Testis (tissue), 3 donors: ENCODE data around the gene RPL18. TPM values are rescaled to one million over a fixed set of nuclear protein-coding genes. Genes with fewer than 3 reads are reported as not detected.

Experiments
- DNase-seq: peaks from one replicate; pipeline ENCODE4 v3.0.0-alpha.2; 2019
- H3K27ac ChIP-seq, 2 donors: fragments of 200-600 bp; sonication (generic); one replicate each; pipeline ENCODE4 v1.5.1; 2019
- H3K27me3 ChIP-seq: fragments of 200-600 bp; sonication (generic); one replicate; pipeline ENCODE4 v1.5.1; 2019
- H3K36me3 ChIP-seq: fragments of 200-600 bp; sonication (generic); one replicate; pipeline ENCODE4 v1.5.1; 2017; ENCODE audit warnings: low read depth; ENCODE audit errors: missing control alignments
- H3K4me1 ChIP-seq: fragments of 200-600 bp; sonication (generic); one replicate; pipeline ENCODE4 v1.5.1; 2019
- H3K4me3 ChIP-seq, 2 donors: fragments of 200-600 bp; sonication (generic); one replicate each; pipeline ENCODE4 v1.5.1; 2017 to 2019
- H3K9me3 ChIP-seq: fragments of 200-600 bp; sonication (generic); one replicate; pipeline ENCODE4 v1.5.1; 2017
- CTCF ChIP-seq, 3 experiments: fragments of 450-650 bp in 2 of 3; fragments of 200-600 bp in 1 of 3; sonication (generic) in 1 of 3; IDR thresholded peaks; one replicate each; pipeline ENCODE4 v1.5.1; 2016 to 2019; ENCODE audit warnings: antibody characterized with exemption in 3 of 3, mild to moderate bottlenecking in 2 of 3, moderate library complexity in 1 of 3
- POLR2A ChIP-seq: fragments of 450-650 bp; IDR thresholded peaks from one replicate; pipeline ENCODE4 v1.6.1; 2017; ENCODE audit warnings: antibody characterized with exemption, mild to moderate bottlenecking, moderate library complexity
- WGBS, 2 donors: methylation state at CpG; one replicate each; pipeline ENCODE4 v1.1.5; 2018; 5-methylcytosine and 5-hydroxymethylcytosine counted together
- intact Hi-C: fragments of 100-400 bp; cut with DNase I; formaldehyde crosslinking; loops from one replicate; pipeline ENCODE4 v1.15.1; 2023; ENCODE audit warnings: low total_unique reads
- polyA plus RNA-seq: library from polyadenylated mRNA; stranded (reverse); fragments of 350-450 nt; fragmentation: Illumina TruSeq; extraction: RNeasy Lipid Tissue Mini Kit (QIAGEN cat#74804); gene quantifications from one replicate; pipeline ENCODE4 v1.2.3, GENCODE V29; 2014; ENCODE audit warnings: low read depth, low replicate concordance; ENCODE audit not compliant: insufficient read depth
- total RNA-seq, 2 donors: library from RNA; depleted of rRNA; stranded (reverse); fragments of >200 nt; gene quantifications; one replicate each; pipeline ENCODE4 v1.2.3, GENCODE V29; 2016

Gene RPL18
- total and polyA plus RNA-seq, 3 donors from 2014 or later = 1,047 to 1,537 (median 1,050) TPM

DNA sequence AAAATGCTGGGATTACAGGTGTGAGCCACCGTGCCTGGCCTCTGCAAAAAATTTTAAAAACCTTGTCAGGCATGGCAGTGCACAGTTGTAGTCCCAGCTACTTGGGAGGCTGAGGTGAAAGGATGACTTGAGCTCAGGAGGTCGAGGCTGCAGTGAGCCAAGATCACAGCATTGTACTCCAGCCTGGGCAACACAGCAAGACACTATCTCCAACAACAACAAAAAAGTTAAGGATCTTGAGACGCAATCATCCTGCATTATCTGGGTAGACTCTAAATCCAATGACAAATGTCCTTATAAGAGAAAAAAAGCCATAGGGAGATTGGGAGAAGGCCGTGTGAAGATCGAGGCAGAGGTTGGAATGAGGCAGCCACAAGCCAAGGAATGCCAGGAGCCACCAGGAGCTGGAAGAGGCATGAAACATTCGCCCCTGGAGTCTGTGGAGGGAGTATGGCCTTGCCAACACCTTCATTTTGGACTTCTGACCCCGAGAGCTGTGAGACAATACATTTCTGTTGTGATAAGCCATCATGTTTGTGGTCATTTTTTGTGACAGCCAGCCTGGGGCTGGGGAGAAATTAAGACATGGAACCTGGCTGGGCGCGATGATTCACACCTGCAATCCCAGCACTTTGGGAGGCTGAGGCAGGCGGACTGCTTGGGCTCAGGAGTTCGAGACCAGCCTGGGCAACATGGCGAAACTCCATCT is 32.1 kb upstream of the RPL18 start:
- no peaks in the 10 kb centered on the region for H3K4me1 ChIP-seq
- H3K27ac ChIP-seq = no peak overlapping the region
- no peak overlapping the region for H3K4me3 ChIP-seq
- H3K9me3 ChIP-seq = no peaks in the 10 kb centered on the region
- TF ChIP-seq CTCF (IDR thresholded peaks at IDR 0.05) (no peak), POLR2A (no peak)
- H3K27me3 ChIP-seq = no peaks in the 10 kb centered on the region
- H3K36me3 ChIP-seq = no peaks in the 10 kb centered on the region
- intact Hi-C loops = no loop called here
- WGBS, 2 donors = 94 to 95% methylated on average over 12 of the region's 12 CpGs
- DNase-seq = no peak

DNA sequence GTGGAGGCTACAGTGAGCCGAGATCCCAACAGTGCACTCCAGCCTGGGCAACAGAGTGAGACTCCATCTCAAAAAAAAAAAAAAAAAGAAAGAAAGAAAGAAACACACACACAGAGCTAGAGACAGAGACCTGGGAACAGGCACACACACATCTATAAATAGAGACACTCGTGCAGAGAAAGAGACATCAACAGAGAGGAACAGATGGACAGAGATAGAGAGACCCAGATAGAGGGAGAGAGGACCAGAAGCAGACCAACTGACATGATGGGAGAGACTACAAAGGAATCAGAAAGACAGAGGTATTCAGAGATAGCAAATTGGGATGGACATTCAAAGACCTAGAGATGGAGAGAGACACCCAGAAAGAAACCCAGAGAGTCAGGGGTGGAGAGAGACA is 29.2 kb upstream of the RPL18 start:
- no peak for DNase-seq
- WGBS, 2 donors = 66 to 69% methylated on average over 2 of the region's 2 CpGs
- intact Hi-C loops = loop anchor here (10.0 kb wide), 1 partner anchor 197 kb away; no protein-coding TSS in a partner anchor
- no peaks in the 10 kb centered on the region for H3K27me3 ChIP-seq
- no peak overlapping the region for H3K4me3 ChIP-seq
- no peaks in the 10 kb centered on the region for H3K36me3 ChIP-seq
- H3K9me3 ChIP-seq = no peaks in the 10 kb centered on the region
- no peak for TF ChIP-seq CTCF (IDR thresholded peaks at IDR 0.05)
- TF ChIP-seq POLR2A = no peak
- peaks cover 17% of the 10 kb centered on the region for H3K4me1 ChIP-seq
- H3K27ac ChIP-seq = no peak overlapping the region

GRCh38 chr19:48646722-48647216 is 27.8 kb upstream of the RPL18 start:
- 7 to 9% methylated on average over 10 of the region's 10 CpGs for whole genome bisulfite sequencing, 2 donors
- H3K4me3 ChIP-seq = peak overlapping the region; percentile 49 to 66

DNA sequence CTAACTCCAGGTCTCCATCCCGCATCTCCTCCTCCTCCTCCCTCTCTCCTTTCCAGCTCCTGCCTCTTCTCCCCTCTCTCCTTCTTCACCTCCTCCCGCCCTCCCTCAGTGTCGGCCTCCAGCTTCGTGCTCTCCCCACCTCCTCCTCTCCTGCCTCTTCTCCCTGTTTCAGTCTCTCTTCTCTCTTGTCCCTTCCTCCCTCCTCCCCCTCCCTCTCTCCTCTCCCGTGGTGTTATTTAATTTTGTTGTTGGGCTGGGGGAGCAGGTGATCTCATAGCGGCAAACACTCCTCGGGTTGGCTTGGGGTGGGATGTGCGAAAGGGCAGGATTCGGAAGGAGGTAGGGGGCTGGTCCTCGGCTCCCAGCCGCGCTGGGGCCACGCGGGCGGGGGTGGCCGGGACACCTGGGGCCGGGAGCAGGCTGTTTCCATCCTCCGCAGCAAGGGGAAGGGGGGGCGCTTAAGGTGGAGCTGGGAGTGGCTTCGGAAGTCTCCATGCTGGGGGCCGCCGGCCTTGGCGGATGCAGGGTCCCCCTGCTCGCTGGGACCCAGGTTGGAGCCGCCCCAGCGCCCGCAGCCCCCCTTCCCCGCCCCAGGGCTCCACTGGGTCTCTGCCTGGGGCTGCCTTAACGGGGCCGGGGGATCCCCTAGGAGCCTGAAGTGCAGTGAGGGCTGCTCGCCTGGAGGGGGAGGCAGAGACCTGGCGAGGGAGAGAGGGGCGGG is 27.2 kb upstream of the RPL18 start, which contains the start of gene CA11:
Gene CA11, minus strand, starts transcription at position 187 of the 721 bp plus-strand sequence. CDS start 555 bp downstream, outside the sequence.
- peaks cover 17% of the 10 kb centered on the region for H3K4me1 ChIP-seq
- peak within 1 kb of the TSS; percentile 92 to 96 for H3K27ac ChIP-seq
- H3K27me3 ChIP-seq = no peaks in the 10 kb centered on the region
- H3K36me3 ChIP-seq = no peaks in the 10 kb centered on the region
- TF ChIP-seq CTCF (IDR thresholded peaks at IDR 0.05) = peak; percentile 84 to 92 (median 88)
- no peak for TF ChIP-seq POLR2A
- DNase-seq = peak; percentile 90
- intact Hi-C loops = loop anchor here (10.0 kb wide), 1 partner anchor 199 kb away; no protein-coding TSS in a partner anchor
- 0% methylated on average over 21 to 32 of the region's 33 CpGs for WGBS, 2 donors
- no peaks in the 10 kb centered on the region for H3K9me3 ChIP-seq
- H3K4me3 ChIP-seq = peak within 1 kb of the TSS; percentile 49 to 66

More at GRCh38 chr19:48646722-48647216, 27.8 kb upstream of the RPL18 start:
- H3K9me3 ChIP-seq = no peaks in the 10 kb centered on the region
- intact Hi-C loops = loop anchor here (10.0 kb wide), 1 partner anchor 198 kb away; no protein-coding TSS in a partner anchor
- H3K36me3 ChIP-seq = no peaks in the 10 kb centered on the region
- H3K4me1 ChIP-seq = peaks cover 17% of the 10 kb centered on the region
- TF ChIP-seq CTCF (IDR thresholded peaks at IDR 0.05) = no peak
- no peak for TF ChIP-seq POLR2A
- no peak for DNase-seq
- H3K27ac ChIP-seq = peak overlapping the region; percentile 92 to 96
- H3K27me3 ChIP-seq = no peaks in the 10 kb centered on the region
